ENCODE results near the gene YBX2. TPM values are rescaled to one million over a fixed set of nuclear protein-coding genes. Genes with fewer than 3 reads are reported as not detected.
A peak's percentile ranks its signal among the peaks of the same experiment; 100 is the strongest.

Gene YBX2
- total RNA-seq, 4 donors from 2014 or later, result 3.3 to 6.5 (median 5.3) TPM

DNA sequence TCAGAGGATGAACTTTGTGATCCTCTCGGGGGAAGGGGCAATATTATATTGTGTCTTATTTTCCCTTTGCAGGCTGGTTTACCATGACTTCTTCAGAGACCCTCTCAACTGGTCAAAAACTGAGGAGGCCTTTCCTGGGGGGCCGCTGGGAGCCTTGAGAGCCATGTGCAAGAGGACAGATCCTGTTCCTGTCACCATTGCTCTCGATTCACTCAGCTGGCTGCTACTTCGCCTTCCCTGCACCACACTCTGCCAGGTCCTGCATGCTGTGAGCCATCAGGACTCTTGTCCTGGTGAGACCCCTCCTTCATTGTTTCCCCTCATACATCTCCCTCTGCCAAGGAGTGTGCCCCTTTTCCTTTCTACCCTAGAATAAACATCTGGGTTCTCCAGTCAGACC, 39.9 kb downstream of the YBX2 start:
- WGBS, 2 donors (ENCODE audit: low coverage in 1 of 2), result 62 to 76% methylated on average over 1 to 4 of the region's 4 CpGs

DNA sequence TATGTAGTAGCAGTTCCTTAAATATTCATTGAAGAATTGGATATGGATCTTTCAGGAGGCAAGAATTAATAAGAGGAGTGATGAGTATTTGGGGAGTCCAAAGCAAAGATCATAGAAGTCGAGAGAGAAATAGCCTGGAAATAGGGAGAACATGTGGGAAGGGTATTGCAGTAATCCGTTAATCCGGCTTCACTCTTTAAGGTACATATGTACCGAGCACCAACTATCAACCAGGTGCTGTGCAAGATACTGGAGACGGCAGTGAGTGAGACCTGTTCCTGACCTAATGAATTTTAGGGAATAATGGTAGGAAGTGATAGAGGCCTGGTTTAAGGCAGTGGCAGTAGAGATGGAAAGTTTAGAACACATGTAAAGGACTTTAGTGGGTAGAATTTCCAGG, 41.4 kb downstream of the YBX2 start:
- Histone ChIP-seq H3K36me3 (peaks cover 0 to 41% of the 10 kb centered on the region in 2 donors), H3K27ac (peak overlapping the region; percentile 90 to 98 (median 94)), H3K27me3 (no peaks in the 10 kb centered on the region), H3K4me1 (peaks cover 5 to 43% (median 27%) of the 10 kb centered on the region in 3 donors), H3K4me3 (peak overlapping the region; percentile 79 to 94), H3K9me3 (no peaks in the 10 kb centered on the region)
- 67 to 78% methylated on average over 5 of the region's 5 CpGs for WGBS, 2 donors (ENCODE audit: low coverage in 1 of 2)
- TF ChIP-seq EP300 (IDR thresholded peaks at IDR 0.05) (no peak), POLR2AphosphoS5 (IDR thresholded peaks at IDR 0.05) (no peak), POLR2A (IDR thresholded peaks at IDR 0.05) (no peak)
- TF ChIP-seq, protein P1, sequence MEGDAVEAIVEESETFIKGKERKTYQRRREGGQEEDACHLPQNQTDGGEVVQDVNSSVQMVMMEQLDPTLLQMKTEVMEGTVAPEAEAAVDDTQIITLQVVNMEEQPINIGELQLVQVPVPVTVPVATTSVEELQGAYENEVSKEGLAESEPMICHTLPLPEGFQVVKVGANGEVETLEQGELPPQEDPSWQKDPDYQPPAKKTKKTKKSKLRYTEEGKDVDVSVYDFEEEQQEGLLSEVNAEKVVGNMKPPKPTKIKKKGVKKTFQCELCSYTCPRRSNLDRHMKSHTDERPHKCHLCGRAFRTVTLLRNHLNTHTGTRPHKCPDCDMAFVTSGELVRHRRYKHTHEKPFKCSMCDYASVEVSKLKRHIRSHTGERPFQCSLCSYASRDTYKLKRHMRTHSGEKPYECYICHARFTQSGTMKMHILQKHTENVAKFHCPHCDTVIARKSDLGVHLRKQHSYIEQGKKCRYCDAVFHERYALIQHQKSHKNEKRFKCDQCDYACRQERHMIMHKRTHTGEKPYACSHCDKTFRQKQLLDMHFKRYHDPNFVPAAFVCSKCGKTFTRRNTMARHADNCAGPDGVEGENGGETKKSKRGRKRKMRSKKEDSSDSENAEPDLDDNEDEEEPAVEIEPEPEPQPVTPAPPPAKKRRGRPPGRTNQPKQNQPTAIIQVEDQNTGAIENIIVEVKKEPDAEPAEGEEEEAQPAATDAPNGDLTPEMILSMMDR (IDR thresholded peaks at IDR 0.05), result no peak
- ATAC-seq, result no peak

More for the DNA sequence above, 39.9 kb downstream of the YBX2 start:
- no peak for TF ChIP-seq POLR2AphosphoS5 (IDR thresholded peaks at IDR 0.05)
- no peak for TF ChIP-seq EP300 (IDR thresholded peaks at IDR 0.05)
- no peak for TF ChIP-seq POLR2A (IDR thresholded peaks at IDR 0.05)
- TF ChIP-seq, protein P1 (IDR thresholded peaks at IDR 0.05), result no peak
- peaks cover 0 to 55% of the 10 kb centered on the region in 2 donors for H3K36me3 ChIP-seq
- H3K27ac ChIP-seq, result no peak overlapping the region
- no peaks in the 10 kb centered on the region for H3K27me3 ChIP-seq
- no peaks in the 10 kb centered on the region for H3K9me3 ChIP-seq
- peaks cover 5 to 29% (median 17%) of the 10 kb centered on the region in 3 donors for H3K4me1 ChIP-seq
- no peak overlapping the region for H3K4me3 ChIP-seq
- ATAC-seq, result no peak

- H3K4me1 ChIP-seq, result peaks cover 5 to 48% (median 27%) of the 10 kb centered on the region in 3 donors
- no peaks in the 10 kb centered on the region for H3K27me3 ChIP-seq
- no peaks in the 10 kb centered on the region for H3K9me3 ChIP-seq
- peak; percentile 81 for ATAC-seq
- WGBS, 2 donors (ENCODE audit: low coverage in 1 of 2), result 2 to 3% methylated on average over 6 to 19 of the region's 55 CpGs
- H3K27ac ChIP-seq, result peak within 1 kb of the TSS; percentile 90 to 98 (median 94)
- H3K36me3 ChIP-seq, result peaks cover 0 to 34% of the 10 kb centered on the region in 2 donors
- TF ChIP-seq, protein P1 (IDR thresholded peaks at IDR 0.05), result peak in 2 of 4 experiments; percentile 22 to 47
- TF ChIP-seq POLR2AphosphoS5 (IDR thresholded peaks at IDR 0.05), result peak; percentile 82
- no peak for TF ChIP-seq EP300 (IDR thresholded peaks at IDR 0.05)
- TF ChIP-seq POLR2A (IDR thresholded peaks at IDR 0.05), result peak; percentile 31 to 56
- H3K4me3 ChIP-seq, result peak within 1 kb of the TSS; percentile 79 to 94
Measured at GRCh38 chr17:7252176-7253043, 42.0 kb downstream of the YBX2 start, which contains the start of gene ELP5. ELP5 (plus strand) TSS chr17:7252215; CDS start chr17:7252551, 336 bp downstream.

- Histone ChIP-seq H3K4me1 (peaks cover 5 to 51% (median 27%) of the 10 kb centered on the region in 3 donors), H3K4me3 (peak within 1 kb of the TSS; percentile 79 to 94), H3K27ac (peak within 1 kb of the TSS; percentile 90 to 98 (median 94)), H3K27me3 (no peaks in the 10 kb centered on the region), H3K9me3 (no peaks in the 10 kb centered on the region), H3K36me3 (peaks cover 0 to 31% of the 10 kb centered on the region in 2 donors)
- WGBS, 2 donors (ENCODE audit: low coverage in 1 of 2), result 0 to 3% methylated on average over 12 to 23 of the region's 41 CpGs
- peak in 1 of 2 donors; percentile 19 for TF ChIP-seq POLR2A (IDR thresholded peaks at IDR 0.05)
- TF ChIP-seq EP300 (IDR thresholded peaks at IDR 0.05), result no peak
- TF ChIP-seq POLR2AphosphoS5 (IDR thresholded peaks at IDR 0.05), result peak; percentile 50
- peak; percentile 96 for ATAC-seq
Measured at GRCh38 chr17:7251661-7252175, 42.7 kb downstream of the YBX2 start, which contains the start of gene CTDNEP1. CTDNEP1 (minus strand) TSS chr17:7251734; CDS start chr17:7251296, 438 bp downstream.

All from gastroesophageal sphincter (tissue), 4 donors.